ENCODE measurements around the gene ADARB2.

DNA sequence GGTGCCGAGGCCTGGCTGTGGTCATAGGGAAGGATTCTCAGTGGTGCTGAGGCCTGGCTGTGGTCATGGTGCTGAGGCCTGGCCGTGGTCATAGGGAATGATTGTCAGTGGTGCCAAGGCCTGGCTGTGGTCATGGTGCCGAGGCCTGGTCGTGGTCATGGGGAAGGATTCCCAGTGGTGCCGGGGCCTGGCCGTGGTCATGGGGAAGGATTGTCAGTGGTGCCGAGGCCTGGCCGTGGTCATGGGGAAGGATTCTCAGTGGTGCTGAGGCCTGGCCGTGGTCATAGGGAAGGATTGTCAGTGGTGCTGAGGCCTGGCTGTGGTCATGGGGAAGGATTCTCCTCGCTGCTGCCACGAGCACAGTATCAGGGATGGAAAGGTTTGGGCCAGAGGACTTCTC lies 327.3 kb downstream of the ADARB2 start:
- TF ChIP-seq SUZ12 (IDR thresholded peaks at IDR 0.05) (no peak), FOXM1 (IDR thresholded peaks at IDR 0.05; ENCODE audit: borderline replicate concordance) (no peak)

All from HEK293T (cell line).